K562 (cell line): ENCODE data around the gene MAP3K4.

Experiments used
- CBX3 ChIP-seq, 2 experiments: IDR thresholded peaks; 1 replicate in 1 of 2; 2 replicates in 1 of 2; pipeline ENCODE4 v1.6.1; 2012; ENCODE audit warnings: inconsistent platforms in 2 of 2, low read length in 2 of 2, borderline replicate concordance in 1 of 2, control low read depth in 1 of 2
- EGR1 ChIP-seq: fragments of 450-650 bp; conservative IDR thresholded peaks from 2 replicates; pipeline ENCODE4 v1.6.1; 2017; ENCODE audit warnings: mild to moderate bottlenecking
- ETV5 ChIP-seq: sonication (generic); formaldehyde crosslinking; IDR thresholded peaks from 2 replicates; pipeline ENCODE4 v1.4.0; 2020; ENCODE audit warnings: low read depth, mild to moderate bottlenecking, missing genetic modification reagents
- GTF2F1 ChIP-seq: IDR thresholded peaks from 2 replicates; pipeline ENCODE4 v1.6.1; 2011; ENCODE audit warnings: low read depth, low read length, improper control_type of control experiment
- PRMT5 ChIP-seq: sonication (generic); formaldehyde crosslinking; IDR thresholded peaks from 2 replicates; pipeline ENCODE4 v1.5.0; 2020; ENCODE audit warnings: missing genetic modification reagents
- YBX1 ChIP-seq: fragments of 450-650 bp; IDR thresholded peaks from 2 replicates; pipeline ENCODE4 v1.7.1; 2016; ENCODE audit warnings: mild to moderate bottlenecking
- ZFP30 ChIP-seq: fragments of 250-450 bp; sonication (Bioruptor Pico); IDR thresholded peaks from 2 replicates; pipeline ENCODE4 v1.8.0; 2022; ENCODE audit warnings: moderate library complexity, mild to moderate bottlenecking, inconsistent platforms, borderline replicate concordance
- ZNF583 ChIP-seq: fragments of 250-450 bp; sonication (Bioruptor Pico); IDR thresholded peaks from 2 replicates; pipeline ENCODE4 v1.4.0; 2020
- TF ChIP-seq, protein P1 (sequence below): IDR thresholded peaks from 2 replicates; pipeline ENCODE4 v1.6.1; 2011; ENCODE audit warnings: borderline replicate concordance, low read depth, mild to moderate bottlenecking, moderate library complexity, low read length; ENCODE audit not compliant: insufficient read depth, poor library complexity, severe bottlenecking
- TF ChIP-seq, protein P2 (sequence below): fragments of 450-650 bp; IDR thresholded peaks from 2 replicates; pipeline ENCODE4 v1.6.1; 2016
- TF ChIP-seq, protein P3 (sequence below): fragments of 250-450 bp; sonication (Bioruptor Pico); IDR thresholded peaks from 2 replicates; pipeline ENCODE4 v1.5.0; 2020; ENCODE audit warnings: mild to moderate bottlenecking, borderline replicate concordance

DNA sequence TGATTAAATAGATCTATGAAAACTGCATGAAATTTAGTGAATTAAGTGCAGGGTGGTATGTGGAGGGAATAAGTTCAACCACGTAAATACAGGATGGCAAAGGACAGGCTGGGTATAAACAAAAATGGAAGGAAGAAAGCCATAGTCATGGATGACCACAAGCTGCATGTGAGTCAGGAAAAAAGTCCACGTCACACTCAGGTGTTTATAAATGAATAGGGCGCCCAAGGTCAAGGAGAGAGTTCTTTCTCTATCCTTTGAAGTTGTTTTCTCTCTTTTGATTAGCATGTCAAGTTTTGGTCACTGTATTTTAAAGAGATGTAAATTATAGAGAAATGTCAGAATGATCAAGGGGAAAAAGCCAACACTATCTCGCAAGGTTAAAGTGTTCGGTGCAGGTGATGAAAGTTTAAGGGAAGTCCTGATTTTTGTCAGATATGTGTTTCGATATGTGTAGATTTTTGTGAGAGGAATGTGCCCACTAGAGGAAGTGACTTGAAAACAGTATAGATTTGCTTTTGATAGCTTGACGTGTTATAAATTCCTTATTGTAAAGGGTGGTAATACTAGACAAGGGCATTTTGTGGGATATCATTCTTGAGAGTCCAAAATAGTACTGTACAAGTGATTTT is 58.7 kb downstream of the MAP3K4 start:
- TF ChIP-seq ZFP30: no peak
- no peak for TF ChIP-seq PRMT5 (CRISPR knock-in tag)
- no peak for TF ChIP-seq CBX3 (IDR thresholded peaks at IDR 0.05; ENCODE audit: borderline replicate concordance in 1 of 2, low read length in 2 of 2)
- no peak for TF ChIP-seq YBX1
- TF ChIP-seq, protein P1, sequence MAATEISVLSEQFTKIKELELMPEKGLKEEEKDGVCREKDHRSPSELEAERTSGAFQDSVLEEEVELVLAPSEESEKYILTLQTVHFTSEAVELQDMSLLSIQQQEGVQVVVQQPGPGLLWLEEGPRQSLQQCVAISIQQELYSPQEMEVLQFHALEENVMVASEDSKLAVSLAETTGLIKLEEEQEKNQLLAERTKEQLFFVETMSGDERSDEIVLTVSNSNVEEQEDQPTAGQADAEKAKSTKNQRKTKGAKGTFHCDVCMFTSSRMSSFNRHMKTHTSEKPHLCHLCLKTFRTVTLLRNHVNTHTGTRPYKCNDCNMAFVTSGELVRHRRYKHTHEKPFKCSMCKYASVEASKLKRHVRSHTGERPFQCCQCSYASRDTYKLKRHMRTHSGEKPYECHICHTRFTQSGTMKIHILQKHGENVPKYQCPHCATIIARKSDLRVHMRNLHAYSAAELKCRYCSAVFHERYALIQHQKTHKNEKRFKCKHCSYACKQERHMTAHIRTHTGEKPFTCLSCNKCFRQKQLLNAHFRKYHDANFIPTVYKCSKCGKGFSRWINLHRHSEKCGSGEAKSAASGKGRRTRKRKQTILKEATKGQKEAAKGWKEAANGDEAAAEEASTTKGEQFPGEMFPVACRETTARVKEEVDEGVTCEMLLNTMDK: no peak
- no peak for TF ChIP-seq ZNF583 (CRISPR knock-in tag)
- TF ChIP-seq EGR1: no peak
- TF ChIP-seq, protein P2, sequence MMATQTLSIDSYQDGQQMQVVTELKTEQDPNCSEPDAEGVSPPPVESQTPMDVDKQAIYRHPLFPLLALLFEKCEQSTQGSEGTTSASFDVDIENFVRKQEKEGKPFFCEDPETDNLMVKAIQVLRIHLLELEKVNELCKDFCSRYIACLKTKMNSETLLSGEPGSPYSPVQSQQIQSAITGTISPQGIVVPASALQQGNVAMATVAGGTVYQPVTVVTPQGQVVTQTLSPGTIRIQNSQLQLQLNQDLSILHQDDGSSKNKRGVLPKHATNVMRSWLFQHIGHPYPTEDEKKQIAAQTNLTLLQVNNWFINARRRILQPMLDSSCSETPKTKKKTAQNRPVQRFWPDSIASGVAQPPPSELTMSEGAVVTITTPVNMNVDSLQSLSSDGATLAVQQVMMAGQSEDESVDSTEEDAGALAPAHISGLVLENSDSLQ: no peak
- no peak for TF ChIP-seq ETV5 (CRISPR knock-in tag)
- TF ChIP-seq GTF2F1: no peak
- TF ChIP-seq, protein P3, sequence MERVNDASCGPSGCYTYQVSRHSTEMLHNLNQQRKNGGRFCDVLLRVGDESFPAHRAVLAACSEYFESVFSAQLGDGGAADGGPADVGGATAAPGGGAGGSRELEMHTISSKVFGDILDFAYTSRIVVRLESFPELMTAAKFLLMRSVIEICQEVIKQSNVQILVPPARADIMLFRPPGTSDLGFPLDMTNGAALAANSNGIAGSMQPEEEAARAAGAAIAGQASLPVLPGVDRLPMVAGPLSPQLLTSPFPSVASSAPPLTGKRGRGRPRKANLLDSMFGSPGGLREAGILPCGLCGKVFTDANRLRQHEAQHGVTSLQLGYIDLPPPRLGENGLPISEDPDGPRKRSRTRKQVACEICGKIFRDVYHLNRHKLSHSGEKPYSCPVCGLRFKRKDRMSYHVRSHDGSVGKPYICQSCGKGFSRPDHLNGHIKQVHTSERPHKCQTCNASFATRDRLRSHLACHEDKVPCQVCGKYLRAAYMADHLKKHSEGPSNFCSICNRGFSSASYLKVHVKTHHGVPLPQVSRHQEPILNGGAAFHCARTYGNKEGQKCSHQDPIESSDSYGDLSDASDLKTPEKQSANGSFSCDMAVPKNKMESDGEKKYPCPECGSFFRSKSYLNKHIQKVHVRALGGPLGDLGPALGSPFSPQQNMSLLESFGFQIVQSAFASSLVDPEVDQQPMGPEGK (CRISPR knock-in tag): no peak
